GM19463 (cell line): ENCODE measurements around the gene NDST1.

ENCODE experiments used
- ATAC-seq: cut with Tn5 transposase; IDR thresholded peaks from one replicate; pipeline ENCODE4 v1.9.1; 2021; ENCODE audit warnings: mild to moderate bottlenecking, moderate library complexity; ENCODE audit not compliant: unreplicated experiment

Gene NDST1

GRCh38 chr5:150561571-150562275, 53.8 kb downstream of the NDST1 start:
- ATAC-seq, result no peak

GRCh38 chr5:150562832-150563231, 54.9 kb downstream of the NDST1 start:
- no peak for ATAC-seq

GRCh38 chr5:150565868-150566267, 57.9 kb downstream of the NDST1 start:
- ATAC-seq, result no peak

GRCh38 chr5:150567031-150567717, 59.2 kb downstream of the NDST1 start:
- ATAC-seq, result no peak

GRCh38 chr5:150568663-150569062, 60.7 kb downstream of the NDST1 start:
- ATAC-seq, result no peak

GRCh38 chr5:150570333-150570732, 62.4 kb downstream of the NDST1 start:
- ATAC-seq, result no peak

GRCh38 chr5:150571836-150572235, 63.9 kb downstream of the NDST1 start:
- ATAC-seq, result no peak

- ATAC-seq, result no peak
Observed at GRCh38 chr5:150573216-150573615, 65.3 kb downstream of the NDST1 start.

GRCh38 chr5:150573867-150574817, 66.2 kb downstream of the NDST1 start:
- ATAC-seq, result no peak

GRCh38 chr5:150574818-150575547, 67.1 kb downstream of the NDST1 start:
- ATAC-seq, result no peak

- ATAC-seq, result no peak
Observed at GRCh38 chr5:150575745-150576448, 68.0 kb downstream of the NDST1 start.

GRCh38 chr5:150576449-150576949, 68.6 kb downstream of the NDST1 start:
- ATAC-seq, result no peak

- no peak for ATAC-seq
Observed at GRCh38 chr5:150577378-150578139, 69.6 kb downstream of the NDST1 start.

- no peak for ATAC-seq
Observed at GRCh38 chr5:150578781-150579461, 71.0 kb downstream of the NDST1 start.

GRCh38 chr5:150579462-150580400, 71.8 kb downstream of the NDST1 start:
- ATAC-seq, result no peak

GRCh38 chr5:150580917-150581316, 73.0 kb downstream of the NDST1 start:
- no peak for ATAC-seq

- no peak for ATAC-seq
Observed at GRCh38 chr5:150582241-150583109, 74.5 kb downstream of the NDST1 start.
